ENCODE results near the gene ADIPOR2. TPM values are rescaled to one million over a fixed set of nuclear protein-coding genes. Genes with fewer than 3 reads are reported as not detected.

The ADIPOR2 gene
- total and polyA plus RNA-seq, 12 donors = 18.5 to 47.7 (median 41.6) TPM

DNA sequence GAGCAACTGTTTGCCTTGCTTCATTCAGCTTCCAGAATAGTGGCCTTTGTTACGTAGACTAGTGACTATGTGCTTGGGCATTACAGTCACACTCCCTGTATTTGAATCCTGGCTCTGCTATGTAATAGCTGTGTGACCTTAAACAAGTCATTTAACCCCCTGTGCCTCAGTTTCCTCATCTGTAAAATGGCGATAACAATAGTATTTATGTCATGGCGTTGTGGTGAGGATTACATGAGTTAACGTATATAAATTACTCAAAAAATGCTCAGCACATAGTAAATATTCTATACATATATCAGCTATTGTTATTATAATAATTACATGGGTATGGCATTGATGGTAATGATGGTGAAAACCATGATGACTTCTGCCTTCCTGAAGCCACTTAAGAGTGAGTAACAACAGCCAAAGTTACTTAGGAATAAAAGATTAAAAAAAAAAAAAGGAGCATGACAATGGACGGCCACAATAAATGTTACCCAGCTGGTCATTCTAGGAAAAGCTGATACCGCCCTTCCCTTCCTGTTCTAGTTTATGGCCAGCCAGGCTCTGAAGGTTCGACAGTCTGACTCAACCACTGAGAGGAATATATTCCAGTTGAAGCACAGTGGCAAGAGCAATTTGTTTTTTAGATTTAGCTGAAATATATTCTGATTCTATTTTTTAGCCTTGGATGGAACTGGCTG lies 9.9 kb upstream of the ADIPOR2 start:
- peaks cover 0 to 21% (median 7%) of the 10 kb centered on the region in 9 donors for H3K4me1 ChIP-seq
- intact Hi-C loops (cut with DNase I) = no loop called here
- peak in 7 of 8 donors; percentile 76 to 95 (median 89) for ATAC-seq
- H3K27me3 ChIP-seq = no peaks in the 10 kb centered on the region
- peak in 1 of 2 donors; percentile 29 for DNase-seq
- TF ChIP-seq CTCF (IDR thresholded peaks at IDR 0.05) = no peak
- 69 to 71% methylated on average over 7 of the region's 7 CpGs for WGBS, 2 donors
- H3K27ac ChIP-seq = peak overlapping the region; percentile 42 to 82 (median 61)
- H3K9me3 ChIP-seq = peaks cover 0 to 6% (median 0%) of the 10 kb centered on the region in 11 donors
- H3K36me3 ChIP-seq = no peaks in the 10 kb centered on the region
- H3K4me3 ChIP-seq = no peak overlapping the region

- Histone ChIP-seq H3K36me3 (no peaks in the 10 kb centered on the region), H3K27ac (peak overlapping the region in 9 of 10 donors; percentile 45 to 82 (median 63)), H3K4me3 (no peak overlapping the region), H3K27me3 (no peaks in the 10 kb centered on the region), H3K4me1 (peaks cover 0 to 21% (median 7%) of the 10 kb centered on the region in 9 donors), H3K9me3 (peaks cover 0 to 2% (median 0%) of the 10 kb centered on the region in 11 donors)
- DNase-seq (no peak), ATAC-seq (peak in 6 of 8 donors; percentile 13 to 66 (median 28))
- 31 to 50% methylated on average over 2 of the region's 2 CpGs for WGBS, 2 donors
- intact Hi-C loops (cut with DNase I) = no loop called here
- TF ChIP-seq CTCF (IDR thresholded peaks at IDR 0.05) = no peak
These were observed 9.4 kb upstream of the ADIPOR2 start for GRCh38 chr12:1681493-1681807.

- Histone ChIP-seq H3K9me3 (no peaks in the 10 kb centered on the region), H3K27ac (no peak overlapping the region), H3K4me3 (no peak overlapping the region), H3K27me3 (no peaks in the 10 kb centered on the region), H3K36me3 (peaks cover 0 to 3% (median 0%) of the 10 kb centered on the region in 9 donors), H3K4me1 (peaks cover 0 to 26% (median 18%) of the 10 kb centered on the region in 9 donors)
- intact Hi-C loops (cut with DNase I) = no loop called here
- ATAC-seq = no peak
- no peak for DNase-seq
- 95 to 97% methylated on average over 5 of the region's 5 CpGs for WGBS, 2 donors
- TF ChIP-seq CTCF (IDR thresholded peaks at IDR 0.05) = no peak
These were observed 2.7 kb upstream of the ADIPOR2 start for GRCh38 chr12:1688086-1688710.

GRCh38 chr12:1691123-1692007 lies 495 bp downstream of the ADIPOR2 start:
- peak in 1 of 2 donors; percentile 52 for DNase-seq
- Histone ChIP-seq H3K4me3 (peak overlapping the region; percentile 70 to 96 (median 84)), H3K27ac (peak overlapping the region; percentile 85 to 97 (median 94)), H3K27me3 (no peaks in the 10 kb centered on the region), H3K4me1 (peaks cover 0 to 45% (median 26%) of the 10 kb centered on the region in 9 donors), H3K36me3 (peaks cover 0 to 13% (median 0%) of the 10 kb centered on the region in 9 donors), H3K9me3 (no peaks in the 10 kb centered on the region)
- TF ChIP-seq CTCF (IDR thresholded peaks at IDR 0.05) = no peak
- intact Hi-C loops (cut with DNase I) = loop anchor here in 2 of 10 donors (5.0 kb wide), 2 partner anchors 34 to 81 kb away; no protein-coding TSS in a partner anchor
- WGBS, 2 donors = 1% methylated on average over 49 to 56 of the region's 56 CpGs
- peak; percentile 48 to 79 (median 57) for ATAC-seq
